Inflammatory macrophage treated with lipopolysaccharide for 1 hour (primary cell): ENCODE measurements around the gene DCLRE1B.

Source experiments
- DNase-seq, 2 donors: peaks; one replicate each; pipeline ENCODE4 v3.0.0-alpha.2; 2020 to 2022

Gene DCLRE1B

DNA sequence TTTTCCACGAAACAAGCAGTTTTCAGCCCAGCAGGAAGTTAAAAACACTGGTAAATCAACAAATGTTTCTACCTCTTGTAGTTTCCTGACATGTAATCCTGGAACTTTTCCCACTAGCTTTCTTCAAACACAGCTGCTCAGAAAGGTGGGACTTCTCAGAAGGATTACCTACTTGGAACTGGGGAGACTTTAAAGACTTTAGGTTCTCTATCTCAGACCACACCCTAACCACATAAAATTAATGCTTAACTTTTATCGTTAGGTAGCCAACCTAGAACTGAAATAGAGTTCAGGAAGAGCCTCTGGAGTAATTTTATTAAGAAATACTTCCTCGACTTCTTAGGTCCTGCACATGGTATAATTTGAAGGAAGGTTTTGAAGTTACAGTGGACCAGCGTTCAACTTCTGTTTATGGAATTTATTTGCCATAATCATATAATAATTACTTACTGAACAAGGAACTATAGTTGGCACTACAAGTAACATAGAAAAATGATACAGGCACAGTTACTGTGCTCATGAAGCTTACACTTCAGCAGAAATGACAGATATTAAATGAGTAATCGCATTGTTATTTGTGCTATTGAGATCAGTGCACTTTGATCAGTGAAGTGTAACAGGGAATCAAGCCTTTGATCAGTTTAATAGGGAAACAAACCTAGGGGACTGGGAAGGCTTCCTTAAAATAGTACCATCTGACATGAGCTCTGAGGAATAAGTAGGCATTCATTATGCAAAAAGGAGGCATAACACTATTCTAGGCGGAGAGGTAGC, 17.5 kb upstream of the DCLRE1B start, which contains the start of gene BCL2L15:
Gene BCL2L15 (minus strand): TSS at position 180 of the 774 bp plus-strand sequence. CDS start 206 bp downstream, outside the sequence.
- DNase-seq, result no peak

DNA sequence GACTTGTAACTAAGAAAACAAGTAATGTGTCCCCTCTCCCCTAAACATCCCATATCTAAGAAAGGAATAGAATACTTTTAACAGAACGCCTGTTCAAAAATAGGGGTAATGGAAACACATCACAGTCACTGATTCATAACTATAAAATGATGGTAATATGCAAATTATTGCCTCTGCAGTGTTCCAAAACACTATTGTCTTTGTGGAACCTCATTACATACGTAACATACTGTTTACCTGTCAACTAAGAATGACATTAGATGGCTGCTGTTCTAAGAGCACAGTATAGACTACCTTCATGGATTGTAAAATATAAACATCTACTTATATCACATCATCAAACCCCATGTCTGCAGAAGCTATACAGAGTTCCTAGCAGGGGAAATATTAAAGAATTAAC, 14.3 kb upstream of the DCLRE1B start:
- no peak for DNase-seq

DNA sequence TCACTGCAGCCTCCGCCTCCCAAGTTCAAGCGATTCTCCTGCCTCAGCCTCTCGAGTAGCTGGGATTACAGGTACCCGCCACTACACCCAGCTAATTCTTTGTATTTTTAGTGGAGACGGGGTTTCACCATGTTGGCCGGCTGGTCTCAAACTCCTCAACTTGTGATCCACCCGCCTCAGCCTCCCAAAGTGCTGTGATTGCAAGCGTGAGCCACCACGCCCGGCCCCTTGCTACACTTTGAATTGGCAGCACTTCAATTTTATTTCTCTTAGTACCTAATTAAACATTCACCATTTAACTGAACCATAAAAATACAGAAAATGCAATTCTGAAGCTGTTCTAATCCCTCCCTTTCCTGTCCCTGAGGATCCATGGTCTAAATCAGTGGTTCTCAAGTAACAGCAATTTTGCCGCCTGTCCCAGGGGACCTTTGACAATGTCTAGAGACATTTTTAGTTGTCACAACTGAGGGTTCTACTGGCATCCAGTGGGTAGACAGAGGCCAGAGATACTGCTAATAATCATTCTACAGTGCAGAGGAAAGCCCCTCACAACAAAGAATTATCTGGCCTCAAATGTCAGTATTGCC, 13.4 kb upstream of the DCLRE1B start:
- DNase-seq, result no peak

DNA sequence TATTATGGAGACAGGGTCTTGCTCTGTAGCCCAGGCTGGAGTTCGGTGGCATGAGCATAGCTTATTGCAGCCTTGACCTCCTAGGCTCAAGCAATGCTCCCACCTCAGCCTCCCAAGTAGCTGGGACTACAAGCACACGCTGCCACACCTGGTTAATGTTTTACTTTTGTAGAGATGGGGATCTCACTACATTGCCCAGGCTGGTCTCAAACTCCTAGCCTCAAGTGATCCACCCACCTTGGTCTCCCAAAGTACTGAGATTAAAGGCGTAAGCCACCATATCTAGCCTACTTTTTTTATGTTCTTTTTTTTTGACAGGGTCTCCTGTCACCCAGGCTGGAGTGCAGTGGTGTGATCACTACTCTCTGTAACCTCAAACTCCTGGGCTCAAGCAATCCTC, 11.9 kb upstream of the DCLRE1B start:
- no peak for DNase-seq

DNA sequence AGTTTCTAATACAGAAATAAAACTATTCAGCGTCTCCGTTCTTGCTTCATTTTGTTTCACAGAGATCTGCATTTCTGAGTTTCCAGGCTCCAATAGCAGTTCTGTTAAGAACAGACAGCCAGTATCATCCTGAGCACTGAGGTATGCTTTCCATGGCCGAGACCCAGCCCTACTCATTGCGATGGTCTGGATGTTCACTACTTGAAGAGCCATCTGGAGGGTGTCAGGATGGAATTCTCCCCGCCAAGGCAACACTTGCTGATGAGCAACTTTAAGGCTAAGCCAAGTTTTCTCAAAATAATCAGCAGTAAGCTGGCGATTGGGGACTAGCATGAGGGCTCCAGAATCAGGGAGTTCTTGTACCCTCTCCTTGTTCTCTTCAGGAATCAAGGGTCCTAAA, 10.0 kb upstream of the DCLRE1B start:
- DNase-seq, result no peak

DNA sequence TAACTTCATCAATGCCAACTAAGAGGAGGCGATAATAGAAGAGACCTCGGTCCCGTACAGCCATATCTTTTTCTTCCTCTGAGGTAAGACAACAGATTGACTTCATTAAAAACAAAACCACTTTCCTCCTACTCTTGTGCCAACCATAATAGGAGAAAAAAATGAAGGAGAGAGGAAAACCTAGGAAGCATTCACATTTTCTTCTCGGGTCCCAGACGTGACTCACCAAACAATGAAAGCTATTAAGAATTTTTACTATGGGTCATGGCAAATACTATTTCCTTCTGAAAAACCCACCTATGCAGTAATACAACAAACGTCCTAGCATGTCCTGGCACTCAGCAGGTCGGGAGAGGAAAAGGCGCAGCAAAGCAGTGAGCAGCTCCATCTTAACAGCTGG, 9.2 kb upstream of the DCLRE1B start:
- no peak for DNase-seq

DNA sequence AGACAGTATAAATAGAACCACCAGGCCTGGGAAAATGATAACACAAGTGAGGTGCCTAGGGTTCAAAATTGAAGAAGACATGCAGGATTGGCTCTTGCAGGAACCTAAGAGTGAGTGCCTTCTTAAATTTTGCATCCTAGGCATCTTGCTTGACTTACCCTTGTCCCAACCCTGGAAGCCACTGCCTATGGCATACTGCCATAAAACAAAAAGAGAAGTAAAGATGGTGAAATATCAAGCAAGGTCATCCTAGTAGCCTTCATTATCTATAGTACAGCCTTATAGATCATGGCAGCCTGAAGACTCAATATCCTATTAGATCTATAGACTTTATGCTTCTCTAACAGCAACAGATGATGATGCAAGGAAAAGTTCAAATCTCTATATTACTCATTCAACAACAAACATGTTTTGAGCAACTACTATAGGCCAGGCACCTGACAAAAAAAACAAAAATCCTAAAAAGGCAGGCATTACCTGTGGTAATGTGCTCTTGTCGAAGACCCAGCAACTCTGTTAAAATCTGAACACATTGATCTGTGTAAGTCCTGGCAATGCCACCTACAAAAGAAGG, 6.8 kb upstream of the DCLRE1B start:
- peak; percentile 14 to 44 for DNase-seq

DNA sequence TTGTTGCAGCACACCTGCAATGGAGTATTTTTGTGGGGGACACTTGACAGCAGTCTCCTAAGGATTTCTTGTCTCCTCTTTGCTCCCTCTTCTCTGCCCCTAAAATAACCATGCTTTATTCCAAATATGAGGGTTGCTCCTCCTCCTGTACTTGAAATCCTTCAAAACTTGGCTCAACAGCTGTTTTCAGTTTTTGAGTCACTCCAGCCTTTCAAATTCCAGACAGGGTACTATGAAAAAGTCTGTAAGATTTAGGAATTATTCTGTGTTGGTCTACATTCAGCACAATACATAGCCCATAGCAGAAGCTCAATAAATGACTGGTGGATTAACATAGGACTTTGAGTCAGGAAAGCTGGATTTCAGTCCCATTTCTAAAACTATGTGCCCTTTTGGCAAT, 6.0 kb upstream of the DCLRE1B start:
- no peak for DNase-seq

DNA sequence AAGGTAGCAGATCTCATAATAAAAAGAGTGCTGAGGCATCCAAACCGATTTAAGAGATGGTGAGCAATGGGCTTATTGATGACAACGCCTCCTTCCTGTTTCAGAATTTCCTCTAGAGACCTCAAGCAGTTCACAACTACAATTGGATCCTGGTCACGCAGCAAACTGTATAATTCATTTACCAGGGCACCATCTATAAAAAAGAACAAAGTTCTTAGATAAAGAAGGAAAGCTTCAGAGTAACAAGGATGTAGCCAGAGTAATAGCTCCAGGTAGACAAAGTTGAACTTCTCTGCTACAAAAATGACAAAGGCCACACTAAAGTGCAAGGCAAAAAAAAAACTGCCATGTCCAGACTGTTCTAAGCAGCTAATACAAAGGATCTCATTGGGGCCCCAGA, 3.9 kb upstream of the DCLRE1B start:
- DNase-seq, result no peak

DNA sequence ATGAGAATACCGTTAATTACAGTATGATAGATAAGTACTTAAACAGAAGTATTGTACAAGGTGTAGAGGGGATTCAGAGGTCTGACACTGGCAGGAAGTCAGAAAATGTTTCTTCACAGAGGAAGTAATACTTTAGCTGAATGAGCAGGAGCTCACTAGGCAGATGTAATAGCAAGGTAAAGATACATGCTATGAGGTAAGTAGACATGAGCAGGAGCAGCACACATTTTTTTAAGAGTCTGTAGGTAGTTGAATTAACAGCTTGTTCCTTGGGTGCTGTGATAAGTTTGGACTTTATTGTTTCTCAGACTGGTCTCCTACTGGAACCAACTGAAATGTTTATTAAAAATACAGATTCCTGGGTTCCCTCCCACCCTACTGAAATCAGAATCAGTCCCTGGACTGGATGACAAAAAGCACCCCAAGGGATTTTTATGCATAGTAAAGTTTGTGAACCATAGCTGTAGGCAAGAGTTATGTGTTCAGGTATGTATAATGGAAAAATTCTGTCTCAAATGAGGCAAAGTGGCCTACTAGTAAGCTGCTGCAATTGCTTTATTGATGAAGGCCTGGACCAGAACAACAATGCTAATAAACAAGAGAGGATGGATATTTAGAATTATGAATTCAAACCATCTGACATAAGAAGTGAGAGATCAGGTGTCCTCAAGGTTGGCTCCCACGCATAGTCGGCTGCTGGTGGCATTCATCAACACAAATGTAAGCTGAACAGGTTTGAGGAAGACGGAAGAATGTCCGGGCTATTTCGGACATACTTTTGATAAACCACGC, 1.4 kb upstream of the DCLRE1B start:
- peak in 1 of 2 donors; percentile 9 for DNase-seq

DNA sequence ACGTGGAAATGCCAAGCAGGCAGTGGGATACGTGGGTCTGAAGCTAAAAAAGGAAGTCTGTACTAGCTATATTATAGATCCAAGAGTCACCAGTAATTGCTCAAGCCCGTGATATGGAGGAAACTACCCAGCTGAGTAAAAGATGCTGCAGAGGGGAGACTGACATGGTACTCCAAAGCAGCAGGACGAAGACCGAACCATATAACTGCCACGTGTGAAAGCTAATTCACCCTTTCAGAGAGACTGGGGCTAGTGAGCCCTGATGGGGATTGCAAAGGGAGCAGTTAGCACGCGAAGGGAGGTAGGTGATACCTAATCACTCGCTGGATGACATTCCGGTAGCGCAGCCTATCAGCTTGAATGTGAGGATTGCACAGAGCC, 843 bp upstream of the DCLRE1B start:
- DNase-seq, result peak; percentile 53 to 73

DNA sequence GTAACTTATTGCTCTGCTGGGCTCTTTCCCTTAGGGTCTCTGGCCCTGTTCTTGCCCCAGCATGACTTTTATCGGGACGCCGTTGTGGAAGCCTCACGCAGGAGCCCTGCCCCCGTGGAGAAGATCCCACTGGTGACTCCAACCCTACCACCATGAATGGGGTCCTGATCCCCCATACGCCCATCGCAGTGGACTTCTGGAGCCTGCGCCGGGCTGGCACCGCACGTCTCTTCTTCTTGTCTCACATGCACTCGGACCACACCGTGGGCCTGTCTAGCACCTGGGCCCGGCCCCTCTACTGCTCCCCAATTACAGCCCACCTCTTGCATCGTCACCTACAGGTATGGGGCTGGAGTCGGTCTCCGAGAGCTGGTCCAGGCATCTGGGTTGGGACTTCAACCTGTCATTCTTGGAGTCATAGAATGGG, 322 bp downstream of the DCLRE1B start:
- no peak for DNase-seq

DNA sequence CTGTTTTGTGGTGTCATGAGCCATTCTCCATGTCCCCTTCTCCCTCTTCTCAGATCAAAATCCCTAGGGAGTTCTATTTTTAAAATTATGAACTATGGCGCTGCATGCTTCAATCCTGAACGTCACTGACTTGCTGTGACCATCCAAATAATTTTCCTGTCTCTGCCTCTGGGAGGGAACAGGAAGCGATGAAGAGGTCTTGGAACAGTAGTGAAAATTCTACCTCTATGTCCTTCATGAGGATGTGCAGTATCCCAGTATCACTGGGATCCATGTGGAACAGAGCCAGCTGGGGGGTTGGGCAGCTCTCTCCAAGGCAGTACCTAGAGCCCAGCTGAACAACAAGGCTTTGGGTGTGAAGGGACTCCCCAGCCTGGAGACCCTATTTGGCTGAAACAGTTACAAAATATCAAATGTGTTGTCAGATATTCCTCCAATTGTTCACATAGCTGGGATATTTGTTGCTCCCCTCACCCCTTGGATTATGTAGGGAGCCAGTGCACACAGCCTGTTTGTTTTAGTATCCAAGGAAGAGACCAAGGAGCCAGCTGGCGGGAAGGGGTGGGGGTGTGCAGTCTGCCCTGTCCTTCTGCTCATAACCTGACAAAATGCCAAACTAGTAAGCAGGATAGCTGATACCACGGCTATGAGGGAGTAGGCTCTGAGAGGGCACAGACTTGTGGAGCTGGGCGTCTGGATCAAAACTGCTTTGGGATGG, 7.6 kb downstream of the DCLRE1B start:
- DNase-seq, result no peak

DNA sequence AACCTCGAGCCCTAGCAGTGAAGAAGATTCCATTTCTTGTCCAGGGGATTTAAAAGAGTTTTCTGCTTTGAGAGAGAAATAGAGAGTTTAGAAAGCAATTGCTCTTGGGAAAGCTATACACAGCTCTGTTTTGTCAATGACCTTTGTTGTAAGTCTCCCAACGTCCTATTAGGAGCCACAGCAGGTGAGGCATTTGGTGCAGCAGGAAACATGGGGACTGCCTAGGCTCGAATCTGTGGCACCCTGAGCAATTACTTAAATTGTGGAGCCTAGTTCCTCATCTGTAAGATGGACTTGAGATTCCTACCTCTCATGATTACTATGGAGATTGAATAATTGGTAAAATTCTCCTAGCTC, 8.2 kb downstream of the DCLRE1B start:
- DNase-seq, result no peak

DNA sequence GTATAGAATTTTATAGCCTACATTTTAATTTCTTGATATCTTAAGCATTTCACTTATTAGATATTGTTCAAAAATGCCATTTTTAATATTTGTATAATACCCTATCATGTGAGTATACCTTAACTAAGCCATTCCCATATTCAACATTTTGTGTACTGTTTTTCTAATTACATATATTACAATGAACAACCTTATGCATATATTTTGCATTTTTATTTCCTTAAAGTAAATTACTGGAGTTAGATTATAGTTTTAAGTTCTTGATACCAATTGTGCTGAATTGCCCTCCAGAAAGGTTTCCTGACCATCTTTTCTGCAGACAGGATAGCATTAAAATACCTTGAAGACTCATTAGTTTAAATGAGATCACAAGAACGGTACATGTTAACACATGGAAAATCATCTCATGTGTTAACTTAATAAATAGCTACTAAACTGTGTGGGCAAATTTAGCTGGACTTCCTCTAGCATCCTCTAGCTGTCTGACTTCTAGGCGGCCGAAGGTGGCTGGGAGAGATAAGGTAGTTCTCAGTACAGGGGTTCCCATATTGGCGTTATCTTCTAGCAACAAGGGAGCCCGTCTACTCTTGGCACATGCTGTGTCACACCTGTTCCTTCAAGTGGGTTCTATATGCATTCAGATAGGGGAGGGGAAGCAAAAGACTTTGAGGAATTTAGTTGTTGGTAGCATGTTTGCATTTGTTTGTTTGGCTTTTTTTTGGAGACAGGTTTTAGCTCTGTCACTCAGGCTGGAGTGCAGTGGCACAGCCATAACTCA, 8.9 kb downstream of the DCLRE1B start:
- no peak for DNase-seq

DNA sequence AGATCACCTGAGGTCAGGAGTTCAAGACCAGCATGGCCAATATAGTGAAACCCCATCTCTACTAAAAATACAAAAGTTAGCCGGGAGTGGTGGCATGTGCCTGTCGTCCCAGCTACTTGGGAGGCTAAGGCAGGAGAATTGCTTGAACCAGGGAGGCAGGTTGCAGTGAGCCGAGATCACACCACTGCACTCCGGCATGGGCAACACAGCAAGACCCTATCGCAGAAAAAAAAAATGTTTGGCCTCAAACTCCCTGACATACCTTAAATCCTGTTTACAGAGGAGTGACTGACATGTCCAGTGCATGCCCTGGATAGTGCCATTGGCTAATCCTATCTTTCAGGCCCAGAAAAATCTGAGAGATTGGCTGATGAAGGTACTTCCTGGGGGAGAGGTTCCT, 11.8 kb downstream of the DCLRE1B start:
- DNase-seq, result no peak

DNA sequence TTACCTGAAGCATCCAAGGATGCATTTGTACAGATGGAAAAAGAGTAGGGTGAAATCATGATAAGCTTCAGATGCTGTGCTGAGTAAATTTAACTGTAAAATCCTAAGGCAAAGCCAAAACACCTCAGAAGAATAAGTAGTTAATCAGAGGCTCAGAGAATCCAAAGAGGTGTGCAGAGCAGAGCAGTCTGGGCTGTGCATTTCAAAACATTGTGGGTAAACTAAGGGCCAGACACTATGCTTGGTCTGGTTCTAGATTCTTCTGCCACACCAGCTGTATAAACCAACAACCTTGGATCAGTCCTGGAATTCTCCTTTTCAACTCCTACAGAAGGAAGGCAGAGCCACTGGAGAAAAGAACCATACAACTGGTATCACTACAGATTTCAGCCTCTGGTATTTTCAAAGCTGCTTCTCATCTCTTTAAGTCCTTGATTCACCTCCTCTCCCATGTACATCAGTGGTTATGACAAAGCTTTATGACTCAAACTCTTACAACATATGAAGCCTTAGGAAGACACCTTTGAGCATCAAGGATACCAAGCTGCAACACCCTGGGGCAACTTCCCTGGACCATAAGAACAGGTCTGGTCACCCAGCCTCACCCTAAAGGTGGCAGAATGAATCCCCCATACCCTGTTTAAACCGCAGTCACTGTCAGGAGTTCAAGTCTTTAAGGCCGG, 12.4 kb downstream of the DCLRE1B start:
- no peak for DNase-seq

DNA sequence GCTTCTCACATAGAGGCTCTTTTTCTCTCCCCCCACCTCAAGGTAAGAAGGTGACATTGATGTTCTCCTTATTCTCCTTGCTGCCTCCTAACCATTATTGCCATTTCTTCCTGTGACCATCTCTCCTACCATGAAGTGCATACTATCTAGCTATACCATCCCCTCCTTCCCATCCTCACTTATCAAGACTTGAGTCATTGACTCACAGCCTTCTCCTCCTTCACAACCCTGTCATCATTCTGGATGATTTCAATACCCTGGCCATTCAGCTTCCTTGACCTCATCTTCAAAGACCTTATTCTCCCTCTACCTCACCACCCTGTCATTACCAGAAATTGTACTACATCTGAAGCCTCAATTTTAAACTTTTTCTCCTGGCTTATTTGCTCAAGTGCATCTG, 13.1 kb downstream of the DCLRE1B start:
- no peak for DNase-seq

DNA sequence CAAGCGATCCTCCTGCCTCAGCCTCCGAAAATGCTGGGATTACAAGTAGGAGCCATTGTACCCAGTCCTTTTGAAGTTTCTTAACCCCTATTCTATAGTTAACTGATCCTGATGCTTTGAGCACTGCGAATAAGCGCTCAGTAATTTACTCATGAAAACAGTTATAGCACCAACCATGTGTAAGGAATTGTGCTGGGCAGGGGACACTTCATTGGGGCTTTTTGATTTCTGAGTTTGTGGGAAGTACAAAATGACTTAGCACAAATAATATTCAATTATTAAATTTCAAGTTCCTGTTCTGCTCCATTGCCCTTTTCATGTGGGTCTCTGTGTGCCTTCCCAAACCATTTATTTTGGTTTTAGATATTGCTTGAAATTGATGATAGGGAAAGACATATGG, 17.8 kb downstream of the DCLRE1B start:
- DNase-seq, result no peak

DNA sequence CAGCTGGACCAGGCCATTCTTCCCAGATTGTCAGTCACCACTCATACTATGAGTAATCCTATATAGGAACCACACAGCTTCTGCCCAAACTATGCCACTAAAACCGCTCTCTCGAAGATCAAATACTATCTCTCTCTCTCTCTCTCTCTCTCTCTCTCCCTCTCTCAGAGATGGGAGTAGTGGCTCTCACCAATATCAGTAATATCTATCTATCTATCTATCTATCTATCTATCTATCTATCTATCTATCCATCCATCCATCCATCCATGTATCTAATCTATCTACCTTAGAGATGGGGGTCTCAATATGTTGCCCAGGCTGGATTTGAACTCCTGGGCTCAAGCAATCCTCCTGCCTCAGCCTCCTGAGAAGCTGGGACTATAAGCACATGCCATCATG, 19.3 kb downstream of the DCLRE1B start:
- DNase-seq, result no peak

DNA sequence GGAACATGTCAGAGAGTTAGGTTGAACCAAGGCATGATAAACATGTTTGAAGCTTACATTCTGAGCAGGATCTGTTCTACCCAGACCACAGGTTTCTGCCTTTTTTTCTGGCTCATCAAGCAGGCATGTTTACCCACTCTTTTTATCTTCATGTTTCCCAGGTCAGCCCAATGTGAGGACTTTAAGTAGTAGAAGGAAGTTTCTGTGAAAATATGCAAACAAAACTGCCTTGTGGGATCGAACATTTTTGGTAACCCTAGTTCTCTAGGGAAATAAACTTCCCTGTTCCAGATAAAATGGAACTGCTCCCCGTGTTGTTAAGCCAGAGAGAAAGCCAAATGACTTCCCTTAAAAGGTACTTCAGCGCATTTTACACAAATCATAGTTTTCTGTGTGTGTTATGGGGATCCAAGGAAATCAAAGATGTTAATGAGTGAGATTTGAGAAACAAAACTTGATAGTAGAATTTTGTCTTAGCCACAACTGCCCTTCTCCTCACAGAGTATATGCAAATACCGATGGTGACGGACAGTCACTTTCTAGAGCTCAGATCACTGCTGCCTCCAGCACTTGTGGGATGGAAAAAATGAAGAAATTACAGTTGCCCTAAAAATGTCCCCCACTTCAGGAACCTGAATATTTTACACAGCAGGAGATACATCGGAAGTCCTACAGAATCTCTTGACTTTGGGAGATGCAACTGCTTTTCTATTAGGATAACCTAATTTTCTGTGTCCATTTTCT, 23.2 kb downstream of the DCLRE1B start:
- peak; percentile 49 to 52 for DNase-seq
